ENCODE measurements around the gene SECISBP2.

DNA sequence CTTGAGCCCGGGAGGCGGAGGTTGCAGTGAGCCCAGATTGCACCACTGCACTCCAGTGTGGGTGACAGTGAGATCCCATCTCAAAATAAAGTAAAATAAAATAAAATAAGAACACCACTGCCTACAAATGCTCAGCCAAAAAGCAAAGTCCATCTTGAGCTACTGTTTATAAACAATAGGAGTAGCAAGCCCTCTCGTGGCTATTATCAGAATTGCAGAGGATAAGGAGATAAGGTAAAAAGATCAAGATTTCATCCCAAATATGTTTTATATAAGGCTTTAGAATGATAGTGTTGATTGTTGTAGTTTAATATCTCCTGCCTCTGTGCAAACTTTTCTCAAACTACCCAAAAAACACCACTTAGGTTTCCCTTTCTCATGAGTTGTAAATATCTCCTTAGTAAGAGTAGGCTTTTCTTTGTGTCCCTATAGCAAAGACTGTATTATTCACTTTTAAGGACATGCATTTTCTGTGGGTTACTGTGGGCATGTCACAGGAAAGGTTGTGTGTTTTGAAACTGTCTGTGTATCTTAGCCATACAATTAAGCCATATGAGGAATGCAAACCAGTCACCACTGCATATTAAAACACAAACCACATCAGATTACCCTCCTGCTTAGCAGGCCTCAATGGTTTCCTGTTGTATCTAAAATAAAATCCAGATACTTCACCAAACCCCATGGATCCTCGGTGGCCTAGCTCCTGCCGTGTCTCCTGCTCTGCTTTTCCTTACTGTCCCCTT, 39.1 kb upstream of the SECISBP2 start:
- TF ChIP-seq CTCF (IDR thresholded peaks at IDR 0.05; ENCODE audit: poor library complexity) (peak; percentile 82), EZH2phosphoT487 (IDR thresholded peaks at IDR 0.05; ENCODE audit: low read depth, severe bottlenecking, unreplicated experiment) (no peak)
